HG02884 (cell line): Measurements from ENCODE around the gene SLC25A1.

Experiments
- ATAC-seq: cut with Tn5 transposase; IDR thresholded peaks from one replicate; pipeline ENCODE4 v1.9.1; 2021; ENCODE audit warnings: mild to moderate bottlenecking, moderate library complexity; ENCODE audit not compliant: unreplicated experiment

Gene SLC25A1

DNA sequence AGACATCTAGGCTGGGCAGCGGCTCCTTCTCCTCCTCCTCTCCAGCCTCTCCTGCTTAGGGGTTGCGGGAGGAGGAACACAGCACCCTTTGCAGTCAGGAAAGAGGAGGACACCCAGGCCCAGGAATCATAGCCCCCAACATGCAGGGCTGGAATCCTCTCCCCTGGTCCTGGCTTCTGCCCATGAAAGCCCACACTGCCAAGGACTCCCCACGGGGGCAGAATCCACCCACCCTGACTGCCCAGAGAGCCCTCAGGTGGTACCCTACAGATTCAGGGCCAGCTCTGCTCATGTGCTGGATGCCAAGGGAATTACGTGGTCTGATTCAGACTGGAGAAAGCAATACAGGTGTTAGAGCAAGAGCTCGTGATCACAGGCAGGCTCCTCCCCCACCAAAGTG, 38.6 kb downstream of the SLC25A1 start:
- no peak for ATAC-seq

DNA sequence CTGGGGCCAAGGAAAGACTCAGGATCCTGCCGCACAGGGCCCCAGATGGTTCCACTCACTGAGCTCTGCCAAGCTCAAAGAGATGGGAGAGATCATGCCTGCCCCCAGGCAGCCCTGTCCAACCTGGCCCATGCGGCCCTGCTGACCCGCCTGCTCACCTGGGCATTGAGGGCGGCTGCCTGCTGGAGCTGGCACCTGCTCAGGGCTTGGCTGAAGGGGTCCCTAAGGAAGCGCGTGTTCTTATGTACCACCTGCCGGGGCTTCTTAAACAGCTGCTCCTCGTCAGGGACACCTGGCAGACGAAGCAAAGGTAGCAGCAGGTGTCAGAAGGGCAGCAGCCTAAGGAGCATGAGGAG, 39.6 kb downstream of the SLC25A1 start:
- no peak for ATAC-seq

DNA sequence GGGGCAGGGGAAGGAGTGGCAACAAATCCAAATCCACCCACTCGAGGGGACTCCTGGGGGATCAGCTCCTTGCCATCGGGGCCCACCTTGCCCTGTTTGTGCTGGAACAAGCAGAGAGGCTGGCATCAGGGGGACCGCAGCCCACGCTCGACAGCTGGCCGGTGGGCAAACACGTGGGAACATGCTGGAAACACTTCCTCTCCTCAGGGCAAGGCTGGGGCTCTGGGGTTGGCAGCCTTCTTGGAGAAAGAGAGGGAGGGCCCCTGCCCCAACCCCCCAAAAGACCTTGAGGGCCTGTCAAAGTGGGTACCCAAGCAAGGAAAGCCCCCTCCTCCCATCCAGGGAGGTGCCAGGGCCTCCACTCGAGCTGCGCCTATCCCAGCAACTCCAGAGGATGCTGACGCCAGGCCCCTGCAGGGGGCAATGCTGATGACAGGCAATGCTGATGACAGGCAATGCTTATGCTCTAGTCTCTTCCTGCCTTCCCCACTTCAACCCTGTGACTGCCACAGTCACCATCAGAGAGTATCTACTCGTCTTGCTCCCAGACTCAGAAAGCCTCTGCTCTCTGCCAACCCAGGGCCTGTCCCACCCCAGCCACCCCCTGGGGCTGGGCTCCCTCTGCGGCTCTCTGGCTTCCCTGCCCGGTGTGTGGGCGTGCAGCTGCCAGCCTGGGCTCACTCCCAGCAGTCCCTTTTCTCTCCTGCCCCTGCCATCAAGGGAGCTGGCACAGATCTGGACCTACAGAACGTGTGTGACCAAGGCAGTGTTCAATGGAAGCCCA, 40.1 kb downstream of the SLC25A1 start:
- ATAC-seq = no peak

DNA sequence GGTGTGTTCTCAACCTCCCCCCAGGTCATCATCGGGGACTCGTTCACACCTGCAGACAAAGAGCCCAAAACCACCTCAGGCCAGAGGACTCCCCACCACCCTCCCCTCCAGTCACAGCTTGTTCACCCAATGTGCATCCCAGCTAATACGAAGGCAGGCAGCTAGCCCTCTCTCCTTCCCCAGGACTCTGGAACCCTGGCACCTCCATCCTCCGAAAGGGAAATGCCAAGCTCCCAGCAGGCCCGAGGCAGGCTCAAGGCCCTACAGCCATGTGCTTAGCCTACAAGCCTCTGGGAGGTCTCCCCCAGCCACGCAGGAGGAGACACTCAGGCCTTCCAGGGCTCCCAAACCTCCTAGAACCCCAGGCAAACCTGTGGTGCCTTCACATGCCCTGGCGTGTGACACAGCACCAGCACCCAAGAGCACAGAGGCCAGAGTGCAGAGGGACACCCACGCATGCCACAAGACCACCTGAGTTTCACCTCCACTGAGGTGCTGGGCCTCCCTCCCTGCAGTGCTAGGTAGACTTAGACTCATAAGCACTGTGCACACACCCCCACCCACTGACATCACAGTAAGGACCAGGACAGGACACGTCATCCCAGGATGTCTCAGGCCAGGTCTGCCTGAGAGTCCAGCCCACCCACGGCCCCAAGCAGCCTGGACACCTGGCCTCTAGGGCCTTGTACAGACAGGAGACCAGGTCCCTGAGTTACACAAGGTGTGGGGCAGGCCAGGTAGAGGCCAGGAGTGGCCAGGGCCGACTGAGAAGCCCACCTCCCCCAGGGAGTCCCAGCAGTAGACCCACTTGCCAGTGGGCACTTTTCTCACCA, 40.9 kb downstream of the SLC25A1 start:
- ATAC-seq = no peak

DNA sequence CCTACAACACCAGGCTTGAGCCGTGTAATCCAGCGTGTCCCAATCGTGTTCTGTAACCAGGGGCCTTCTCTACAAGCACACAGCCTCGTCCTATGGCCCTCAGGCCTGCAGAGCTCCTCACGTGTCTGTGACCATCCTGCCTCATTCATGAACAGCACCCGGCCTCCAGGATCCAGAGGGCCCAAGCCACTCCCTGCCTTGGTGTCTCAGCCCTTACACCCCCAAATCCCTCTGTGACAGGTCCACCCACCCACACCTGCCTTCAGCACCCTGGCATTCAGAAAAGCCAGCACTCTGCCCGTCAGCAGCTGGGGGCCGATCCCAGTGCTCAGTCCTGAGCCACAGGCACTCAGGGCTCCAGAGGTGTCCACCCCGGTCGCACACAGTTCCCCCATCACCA, 41.6 kb downstream of the SLC25A1 start:
- ATAC-seq = no peak

DNA sequence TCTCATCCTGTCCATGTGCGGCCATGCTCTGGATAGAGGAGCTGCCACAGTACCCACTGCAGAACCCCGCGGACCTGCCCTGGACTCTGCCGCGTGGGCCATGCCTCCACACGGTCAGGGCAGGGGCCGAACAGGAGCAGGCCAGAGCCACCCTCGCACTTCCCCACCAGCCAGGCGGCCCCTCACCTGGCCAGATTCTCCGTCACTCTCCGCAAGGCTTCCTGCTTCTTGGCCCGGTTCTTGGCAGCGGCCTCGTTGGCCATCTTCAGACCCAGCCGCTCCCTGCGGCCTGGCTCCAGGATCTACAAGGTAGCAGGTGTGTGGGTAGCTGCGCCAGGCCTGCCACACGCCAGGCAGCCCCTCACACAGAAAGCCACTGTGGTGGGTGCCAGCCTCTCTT, 43.7 kb downstream of the SLC25A1 start:
- ATAC-seq = no peak

DNA sequence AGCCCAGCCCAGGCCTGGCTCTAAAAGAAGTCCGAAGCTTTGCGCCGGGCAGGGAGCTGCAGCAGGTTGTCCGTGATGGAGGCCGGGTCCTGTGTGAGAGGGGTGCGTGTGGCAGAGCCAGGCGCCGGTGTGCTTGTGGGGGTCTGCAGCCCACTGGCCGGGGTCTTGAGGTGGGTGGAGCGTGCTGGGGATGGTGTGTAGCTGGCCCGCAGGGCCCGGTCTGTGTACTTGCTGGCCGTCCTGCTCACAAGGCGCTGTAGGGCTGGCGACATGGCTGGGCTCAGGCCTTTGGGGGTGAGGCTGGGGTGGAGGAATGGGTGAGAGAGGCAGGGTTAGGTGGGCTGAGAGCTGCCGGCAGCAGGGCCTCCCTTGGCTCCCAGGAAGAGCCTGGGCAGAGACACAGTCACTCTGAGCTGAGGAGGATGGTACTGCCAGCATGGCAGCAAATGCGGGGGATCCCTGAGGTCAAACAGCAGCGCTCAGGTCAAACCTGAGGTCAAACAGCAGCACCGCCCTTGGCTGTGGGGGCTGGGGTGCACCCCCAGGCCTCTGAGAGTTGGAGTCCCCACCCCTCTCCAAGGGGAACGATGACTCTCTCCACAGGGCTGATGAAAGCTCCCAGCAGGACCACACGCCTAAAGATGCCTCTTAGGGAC, 44.2 kb downstream of the SLC25A1 start:
- ATAC-seq = no peak

DNA sequence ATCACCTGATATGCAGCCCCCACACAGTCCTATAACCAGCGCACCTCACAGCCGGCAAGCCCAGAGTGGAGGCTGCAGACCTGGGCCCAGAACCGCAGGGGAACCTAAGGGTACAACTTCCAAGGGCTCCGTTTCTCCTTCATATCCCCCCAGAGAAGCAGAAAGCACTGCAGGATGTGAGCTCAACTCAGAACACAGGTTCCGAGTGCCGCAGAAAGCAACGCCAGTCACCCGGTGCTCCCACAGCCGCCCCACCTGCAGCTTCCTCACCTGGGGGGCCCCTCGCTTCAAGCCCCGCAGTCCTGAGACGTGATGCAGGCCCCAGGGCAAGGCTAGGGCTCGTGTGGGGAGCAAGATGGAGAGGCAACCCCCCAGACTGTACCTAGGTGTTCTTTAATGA, 45.0 kb downstream of the SLC25A1 start:
- no peak for ATAC-seq

DNA sequence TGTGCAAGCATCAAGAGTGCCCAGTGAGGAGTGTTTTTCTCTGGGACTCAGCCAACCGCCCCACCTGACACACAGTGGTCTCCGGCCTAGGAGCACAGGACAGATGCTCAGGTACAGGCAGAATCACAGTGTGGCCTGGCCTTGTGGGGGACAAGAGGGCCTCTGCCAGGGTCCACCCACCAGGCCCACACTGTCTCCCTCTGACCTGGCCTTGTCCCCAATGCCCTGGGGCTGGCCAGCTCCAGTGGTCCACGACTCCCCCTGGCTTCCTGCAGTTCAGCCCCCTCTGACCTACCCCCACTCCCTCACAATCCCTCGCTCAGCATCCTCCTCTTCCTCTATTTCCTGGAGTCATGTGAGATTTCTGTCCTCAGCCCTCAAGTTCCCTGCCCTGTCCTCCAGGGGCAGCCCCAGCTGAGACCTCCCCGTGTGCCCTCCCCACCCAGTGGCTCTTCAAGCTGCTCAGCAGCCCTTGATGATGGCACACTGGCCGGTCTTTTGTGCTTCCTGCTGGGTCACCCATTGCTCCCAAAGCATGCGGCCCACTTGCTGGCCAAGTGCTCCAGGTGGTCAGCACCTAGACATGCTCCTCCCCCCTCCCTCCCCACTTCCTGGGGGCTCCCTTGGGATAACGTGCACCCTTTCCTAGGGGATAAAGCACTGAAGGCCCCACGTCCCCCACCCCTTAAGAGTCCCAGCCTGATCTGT, 45.7 kb downstream of the SLC25A1 start:
- no peak for ATAC-seq

DNA sequence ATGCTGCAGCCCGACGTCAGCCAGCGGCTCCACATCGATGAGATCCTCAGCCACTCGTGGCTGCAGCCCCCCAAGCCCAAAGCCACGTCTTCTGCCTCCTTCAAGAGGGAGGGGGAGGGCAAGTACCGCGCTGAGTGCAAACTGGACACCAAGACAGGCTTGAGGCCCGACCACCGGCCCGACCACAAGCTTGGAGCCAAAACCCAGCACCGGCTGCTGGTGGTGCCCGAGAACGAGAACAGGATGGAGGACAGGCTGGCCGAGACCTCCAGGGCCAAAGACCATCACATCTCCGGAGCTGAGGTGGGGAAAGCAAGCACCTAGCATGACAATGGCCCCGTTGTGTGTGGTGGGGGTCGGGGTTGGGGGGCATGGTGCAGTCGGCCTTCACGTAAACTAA, 46.4 kb downstream of the SLC25A1 start:
- ATAC-seq = no peak

DNA sequence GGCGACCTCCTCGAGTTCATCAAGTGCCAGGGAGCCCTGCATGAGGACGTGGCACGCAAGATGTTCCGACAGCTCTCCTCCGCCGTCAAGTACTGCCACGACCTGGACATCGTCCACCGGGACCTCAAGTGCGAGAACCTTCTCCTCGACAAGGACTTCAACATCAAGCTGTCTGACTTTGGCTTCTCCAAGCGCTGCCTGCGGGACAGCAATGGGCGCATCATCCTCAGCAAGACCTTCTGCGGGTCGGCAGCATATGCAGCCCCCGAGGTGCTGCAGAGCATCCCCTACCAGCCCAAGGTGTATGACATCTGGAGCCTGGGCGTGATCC, 46.9 kb downstream of the SLC25A1 start:
- ATAC-seq = no peak

DNA sequence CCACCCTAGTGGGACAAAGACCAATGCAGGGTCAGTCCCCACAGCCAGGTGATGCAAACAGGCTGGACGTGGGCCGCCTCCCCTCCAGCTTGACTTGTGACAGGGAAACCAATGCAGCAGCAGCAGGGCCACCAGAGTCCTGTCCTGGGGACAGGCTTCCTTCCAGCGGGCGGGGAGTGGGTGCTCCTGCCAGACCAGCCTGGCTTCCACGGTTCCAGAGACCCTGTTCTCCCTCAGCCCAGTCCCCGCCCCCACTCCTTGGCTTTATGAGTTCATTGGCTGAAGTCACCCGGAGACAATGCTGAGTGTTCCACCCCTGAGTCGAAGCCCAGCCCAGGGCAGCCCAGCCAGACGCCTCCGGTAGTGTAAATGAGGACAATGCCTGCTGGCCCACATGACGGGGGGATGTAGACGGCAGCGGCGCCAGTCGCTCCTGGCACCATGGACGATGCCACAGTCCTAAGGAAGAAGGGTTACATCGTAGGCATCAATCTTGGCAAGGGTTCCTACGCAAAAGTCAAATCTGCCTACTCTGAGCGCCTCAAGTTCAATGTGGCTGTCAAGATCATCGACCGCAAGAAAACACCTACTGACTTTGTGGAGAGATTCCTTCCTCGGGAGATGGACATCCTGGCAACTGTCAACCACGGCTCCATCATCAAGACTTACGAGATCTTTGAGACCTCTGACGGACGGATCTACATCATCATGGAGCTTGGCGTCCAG, 47.4 kb downstream of the SLC25A1 start, which contains the start of gene TSSK2:
Gene TSSK2, plus strand, starts transcription at position 350 of the 726 bp plus-strand sequence. Its CDS starts 92 bp downstream, at position 442.
- ATAC-seq = no peak

DNA sequence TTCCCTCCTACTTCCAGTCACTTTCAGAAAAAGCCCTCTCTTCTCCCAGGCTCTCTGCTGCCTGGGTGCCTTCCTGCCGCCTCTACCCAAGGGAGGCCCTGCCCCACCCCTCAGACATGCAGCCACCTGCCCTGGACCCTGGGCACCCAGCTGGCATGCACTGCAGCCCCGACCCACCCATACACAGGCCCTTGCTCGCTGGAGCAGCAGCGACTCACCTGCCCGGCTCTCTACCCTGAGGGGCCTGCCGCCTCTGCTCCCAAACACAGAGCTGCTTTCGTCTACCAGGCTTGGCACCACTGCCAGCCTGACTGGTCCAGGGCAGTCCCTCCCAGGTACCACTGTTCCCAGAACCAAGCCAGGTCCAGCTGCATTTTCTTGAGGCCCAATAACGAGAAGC, 48.7 kb downstream of the SLC25A1 start:
- ATAC-seq = no peak

DNA sequence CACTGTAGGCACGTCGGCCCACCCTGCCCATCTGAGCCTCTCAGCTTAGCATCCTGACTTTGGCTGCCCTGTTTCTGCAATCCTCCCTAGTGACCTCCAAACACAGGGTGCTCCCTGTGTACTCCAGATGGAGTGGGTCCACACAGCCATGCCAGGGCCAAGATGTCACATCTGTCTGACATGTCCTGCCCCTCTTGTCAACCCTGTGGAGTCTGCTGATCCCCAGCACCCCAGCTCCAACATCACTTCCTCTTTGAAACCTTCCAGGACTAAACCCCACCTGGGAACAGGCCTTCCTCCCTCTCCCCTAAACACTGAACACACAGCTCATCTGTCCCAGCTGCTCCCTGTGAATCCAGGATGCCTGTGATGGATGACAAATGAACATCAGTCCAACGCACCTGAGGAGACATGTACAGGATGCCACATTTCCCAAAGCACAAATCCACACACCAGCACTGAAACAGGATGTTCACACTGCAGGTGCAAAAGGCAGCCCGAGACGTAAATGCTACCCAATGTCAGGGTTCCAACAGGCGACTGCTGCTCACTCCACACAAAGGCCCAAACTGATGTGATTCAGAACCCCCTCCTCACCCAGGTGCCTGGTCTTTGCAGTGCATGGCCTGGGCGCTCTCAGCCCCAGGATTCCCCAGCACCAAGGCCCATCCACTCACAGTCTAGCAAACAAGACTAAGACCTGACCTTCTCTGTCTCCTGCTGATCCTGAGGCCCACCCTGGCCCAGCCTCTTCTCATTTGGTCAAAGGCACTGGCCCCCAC, 49.4 kb downstream of the SLC25A1 start:
- ATAC-seq = no peak

DNA sequence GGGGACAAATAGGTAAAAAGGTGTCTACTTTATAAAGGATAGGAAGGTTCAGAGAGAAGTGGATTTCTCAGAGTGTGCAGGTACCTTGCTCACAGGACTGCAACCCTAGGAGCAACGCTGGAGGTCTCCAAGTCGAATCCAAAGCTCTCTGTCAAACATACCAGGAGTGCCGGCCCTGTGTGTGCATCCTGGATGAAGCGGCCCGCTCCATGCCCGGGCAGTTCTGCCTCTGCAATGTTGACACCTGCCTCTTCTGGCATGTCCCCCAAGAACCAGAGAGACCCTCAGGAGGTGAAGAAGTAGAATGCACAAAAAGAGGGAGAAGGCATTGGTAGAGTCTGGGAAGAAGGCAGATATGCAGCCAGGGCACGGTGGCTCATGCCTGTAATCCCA, 50.5 kb downstream of the SLC25A1 start:
- ATAC-seq = no peak

DNA sequence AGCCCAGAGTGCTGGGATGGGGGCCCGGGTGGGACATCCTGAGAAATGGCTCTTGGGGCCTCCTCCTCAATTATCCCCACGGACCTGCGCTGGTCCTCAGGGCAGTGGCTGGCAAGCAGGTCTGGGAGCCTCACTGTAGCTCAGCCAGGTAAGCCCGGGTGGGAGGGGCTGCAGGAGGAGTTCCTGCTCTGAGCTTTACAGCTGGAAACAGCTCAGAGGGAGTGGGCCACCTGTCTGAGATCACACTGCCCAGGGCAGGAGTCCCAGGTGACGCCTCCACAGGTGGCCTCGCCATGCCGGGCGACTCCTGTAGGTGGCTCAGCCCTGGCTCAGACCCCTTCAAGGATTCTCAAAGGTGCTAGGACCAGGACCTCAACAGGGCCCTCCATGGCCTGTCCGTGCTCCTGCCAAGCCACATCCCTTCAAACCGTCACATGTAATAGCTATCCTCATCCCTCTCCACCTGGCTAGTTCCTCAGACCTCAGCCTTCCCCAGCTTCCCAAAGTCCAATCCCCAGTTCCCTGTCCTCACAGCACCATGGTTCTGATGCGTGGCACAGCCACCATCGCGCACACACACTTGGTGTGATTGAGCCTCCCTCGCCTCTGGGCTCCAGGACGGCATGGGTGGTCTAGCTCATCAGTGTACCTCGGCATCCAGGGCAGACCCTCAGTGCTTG, 51.1 kb downstream of the SLC25A1 start:
- ATAC-seq = no peak

DNA sequence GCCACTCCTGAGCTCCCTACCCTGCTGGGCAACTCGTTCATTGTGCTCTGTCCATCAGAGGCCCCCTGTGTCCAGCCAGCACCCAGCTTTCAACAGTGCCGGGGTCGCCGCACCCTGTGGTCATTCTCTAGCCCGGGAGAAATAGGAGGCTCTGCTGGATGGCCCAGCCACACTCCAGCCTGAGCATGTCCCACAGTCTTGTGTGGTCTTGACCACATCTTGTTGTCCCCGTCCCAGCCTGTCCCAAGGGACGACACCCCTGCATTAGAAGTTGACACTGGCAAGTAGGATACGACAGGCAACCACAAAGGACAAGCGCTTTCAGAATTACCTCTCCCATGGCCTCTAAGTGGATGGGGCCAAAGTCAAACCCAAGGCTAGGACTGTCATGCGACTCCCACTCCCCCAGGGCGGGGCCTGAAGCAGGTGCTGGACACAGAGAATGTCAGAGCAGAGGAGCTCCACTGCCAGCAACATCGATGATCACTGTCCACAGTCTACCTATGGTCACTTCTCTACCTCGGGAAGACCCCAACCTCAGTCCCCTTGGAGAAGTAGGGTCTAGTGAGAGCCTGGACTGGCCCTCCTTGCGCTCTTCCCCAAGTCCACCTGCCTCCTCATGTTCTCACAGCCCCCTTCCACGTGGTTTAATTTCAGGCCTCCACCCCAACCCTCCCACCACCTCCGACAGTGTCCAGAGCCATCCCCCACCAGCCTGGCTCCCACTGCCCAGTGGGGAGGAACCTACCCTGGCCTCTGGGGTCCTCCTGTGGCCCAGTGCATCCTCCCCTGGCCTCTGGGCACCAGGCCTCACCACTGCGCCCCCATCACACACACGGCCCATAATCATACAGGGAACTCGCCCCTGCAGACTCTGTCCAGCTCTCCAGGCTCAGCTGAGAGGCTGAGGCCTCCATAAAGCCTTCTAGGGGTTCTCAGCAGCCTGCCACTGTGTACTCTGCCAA, 51.9 kb downstream of the SLC25A1 start:
- no peak for ATAC-seq
